Measurements from ENCODE around the gene CACNA1I. TPM values are rescaled to one million over a fixed set of nuclear protein-coding genes. Genes with fewer than 3 reads are reported as not detected.

CACNA1I gene
- total and polyA plus RNA-seq, 2 donors (not counting 1 experiment from before 2014, with no cell fraction given), result 0.07 to 0.25 TPM

DNA sequence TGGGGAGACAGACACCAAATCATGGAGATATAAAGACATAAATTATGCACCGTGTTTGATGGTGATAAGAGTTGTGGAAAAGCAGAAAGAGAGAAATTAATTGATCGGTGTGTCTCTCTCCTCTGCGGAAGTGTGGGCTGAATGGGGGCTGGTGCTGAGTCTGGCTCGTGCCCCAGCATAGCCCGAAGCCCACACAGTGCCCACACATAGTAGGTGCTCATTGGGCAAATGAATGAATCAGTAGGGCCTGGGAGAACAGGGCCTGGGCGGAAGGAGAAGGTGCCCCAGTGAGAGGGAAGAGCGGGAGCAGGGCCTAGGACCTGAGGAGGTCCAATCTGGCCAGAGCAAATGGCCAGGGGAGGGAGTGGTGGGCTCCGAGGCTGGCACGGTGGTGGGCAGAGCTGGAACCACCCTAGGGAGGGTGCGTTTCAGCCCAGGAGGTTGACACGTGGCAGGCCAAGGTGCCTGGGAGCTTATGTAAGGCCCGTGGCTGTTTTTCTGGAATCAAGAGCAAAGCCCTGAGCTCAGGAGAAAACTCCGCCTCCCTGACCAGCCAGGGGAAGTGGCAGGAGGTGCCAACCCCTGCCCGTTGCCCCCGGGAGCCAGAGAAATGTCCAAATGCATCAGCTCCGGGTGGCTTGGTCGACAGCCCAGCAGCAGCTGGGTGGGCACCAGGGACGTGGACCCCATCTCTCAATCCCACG, 2.1 kb upstream of the CACNA1I start:
- Mint-ChIP-seq H3K27me3 (peaks cover 7% of the 10 kb centered on the region), H3K4me1 (peaks cover 14% of the 10 kb centered on the region), H3K27ac (no peak overlapping the region), H3K4me3 (no peak overlapping the region), H3K9me3 (ENCODE audit: insufficient read depth) (peaks cover 6% of the 10 kb centered on the region)
- no peaks in the 10 kb centered on the region for H3K79me2 ChIP-seq (ENCODE audit: control insufficient read depth, insufficient read depth, low read length)
- DNase-seq (no peak), ATAC-seq (ENCODE audit: low read depth) (no peak)
- H3K36me3 ChIP-seq (replicated peaks in 1 of 2; ENCODE audit: control extremely low read depth in 1 of 2, control insufficient read depth in 1 of 2, extremely low read depth in 1 of 2, insufficient read depth in 2 of 2, low read length in 1 of 2), result no peaks in the 10 kb centered on the region
- H3K27me3 ChIP-seq (replicated peaks in 1 of 4; ENCODE audit: control extremely low read depth in 1 of 4, control insufficient read depth in 3 of 4, insufficient read depth in 4 of 4, low read length in 3 of 4), result peaks cover 0 to 3% (median 2%) of the 10 kb centered on the region in 4 experiments
- CTCF ChIA-PET, result no interaction called here
- no peaks in the 10 kb centered on the region for H4K20me1 ChIP-seq (ENCODE audit: control insufficient read depth, insufficient read depth, low read length, poor library complexity, severe bottlenecking)
- no peak overlapping the region for H3K4me2 ChIP-seq (replicated peaks; ENCODE audit: low read depth, low read length, poor library complexity, severe bottlenecking)
- POLR2A ChIA-PET, result no interaction called here
- 84% methylated on average over 18 of the region's 19 CpGs for WGBS (ENCODE audit: insufficient coverage)
- no peak overlapping the region for H3K4me3 ChIP-seq (ENCODE audit: control extremely low read depth in 1 of 5, extremely low read depth in 1 of 5, insufficient read depth in 1 of 5, low read depth in 2 of 5, low read length in 4 of 5)
- intact Hi-C loops (cut with micrococcal nuclease), result no loop called here
- peaks cover 9 to 10% of the 10 kb centered on the region in 2 donors for H3K4me1 ChIP-seq (ENCODE audit: control insufficient read depth in 2 of 2, insufficient read depth in 2 of 2, low read length in 2 of 2)
- H3K9ac ChIP-seq (ENCODE audit: low read length), result no peak overlapping the region
- TF ChIP-seq EZH2 (IDR thresholded peaks at IDR 0.05; ENCODE audit: borderline replicate concordance, insufficient read depth, low read depth, low read length, poor library complexity, severe bottlenecking), result no peak
- TF ChIP-seq, protein P1, sequence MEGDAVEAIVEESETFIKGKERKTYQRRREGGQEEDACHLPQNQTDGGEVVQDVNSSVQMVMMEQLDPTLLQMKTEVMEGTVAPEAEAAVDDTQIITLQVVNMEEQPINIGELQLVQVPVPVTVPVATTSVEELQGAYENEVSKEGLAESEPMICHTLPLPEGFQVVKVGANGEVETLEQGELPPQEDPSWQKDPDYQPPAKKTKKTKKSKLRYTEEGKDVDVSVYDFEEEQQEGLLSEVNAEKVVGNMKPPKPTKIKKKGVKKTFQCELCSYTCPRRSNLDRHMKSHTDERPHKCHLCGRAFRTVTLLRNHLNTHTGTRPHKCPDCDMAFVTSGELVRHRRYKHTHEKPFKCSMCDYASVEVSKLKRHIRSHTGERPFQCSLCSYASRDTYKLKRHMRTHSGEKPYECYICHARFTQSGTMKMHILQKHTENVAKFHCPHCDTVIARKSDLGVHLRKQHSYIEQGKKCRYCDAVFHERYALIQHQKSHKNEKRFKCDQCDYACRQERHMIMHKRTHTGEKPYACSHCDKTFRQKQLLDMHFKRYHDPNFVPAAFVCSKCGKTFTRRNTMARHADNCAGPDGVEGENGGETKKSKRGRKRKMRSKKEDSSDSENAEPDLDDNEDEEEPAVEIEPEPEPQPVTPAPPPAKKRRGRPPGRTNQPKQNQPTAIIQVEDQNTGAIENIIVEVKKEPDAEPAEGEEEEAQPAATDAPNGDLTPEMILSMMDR (IDR thresholded peaks at IDR 0.05), result no peak
- H3K27ac ChIP-seq (ENCODE audit: low read length in 2 of 2), result no peak overlapping the region
- H2AFZ ChIP-seq (ENCODE audit: insufficient read depth, low read depth, low read length, poor library complexity, severe bottlenecking), result no peak overlapping the region
- H3K9me3 ChIP-seq (ENCODE audit: control extremely low read depth in 1 of 3, control insufficient read depth in 2 of 3, insufficient read depth in 1 of 3, low read length in 2 of 3), result no peaks in the 10 kb centered on the region

DNA sequence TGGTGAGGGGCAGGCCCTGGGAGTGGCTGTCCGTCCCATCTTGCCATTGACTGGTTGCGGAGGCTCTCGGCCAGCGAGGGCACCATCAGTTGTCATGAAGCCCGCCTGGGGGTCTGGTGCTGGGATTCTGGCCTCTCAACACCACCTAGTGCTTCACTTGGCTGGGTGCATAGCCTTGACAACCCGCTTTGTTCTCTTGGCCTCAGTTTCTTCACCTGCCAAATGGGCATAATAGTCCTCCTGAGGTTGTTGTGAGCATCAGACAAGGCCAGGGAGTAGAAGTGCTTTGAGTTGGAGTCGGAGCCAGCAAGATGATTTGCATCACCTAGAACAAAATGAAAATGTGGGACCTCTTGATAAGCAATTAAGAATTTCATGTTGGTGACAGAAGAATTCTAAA, 1.5 kb upstream of the CACNA1I start:
- Histone ChIP-seq H3K4me2 (replicated peaks; ENCODE audit: low read depth, low read length, poor library complexity, severe bottlenecking) (no peak overlapping the region), H2AFZ (ENCODE audit: insufficient read depth, low read depth, low read length, poor library complexity, severe bottlenecking) (no peak overlapping the region), H3K27me3 (replicated peaks in 1 of 4; ENCODE audit: control extremely low read depth in 1 of 4, control insufficient read depth in 3 of 4, insufficient read depth in 4 of 4, low read length in 3 of 4) (peaks cover 0 to 3% (median 2%) of the 10 kb centered on the region in 4 experiments), H3K4me3 (ENCODE audit: control extremely low read depth in 1 of 5, extremely low read depth in 1 of 5, insufficient read depth in 1 of 5, low read depth in 2 of 5, low read length in 4 of 5) (no peak overlapping the region), H3K9me3 (ENCODE audit: control extremely low read depth in 1 of 3, control insufficient read depth in 2 of 3, insufficient read depth in 1 of 3, low read length in 2 of 3) (no peaks in the 10 kb centered on the region), H3K79me2 (ENCODE audit: control insufficient read depth, insufficient read depth, low read length) (no peaks in the 10 kb centered on the region), H3K36me3 (replicated peaks in 1 of 2; ENCODE audit: control extremely low read depth in 1 of 2, control insufficient read depth in 1 of 2, extremely low read depth in 1 of 2, insufficient read depth in 2 of 2, low read length in 1 of 2) (no peaks in the 10 kb centered on the region), H3K4me1 (ENCODE audit: control insufficient read depth in 2 of 2, insufficient read depth in 2 of 2, low read length in 2 of 2) (peaks cover 9 to 10% of the 10 kb centered on the region in 2 donors), H3K27ac (ENCODE audit: low read length in 2 of 2) (no peak overlapping the region), H3K9ac (ENCODE audit: low read length) (no peak overlapping the region), H4K20me1 (ENCODE audit: control insufficient read depth, insufficient read depth, low read length, poor library complexity, severe bottlenecking) (no peaks in the 10 kb centered on the region)
- no peak overlapping the region for H3K27ac Mint-ChIP-seq
- H3K27me3 Mint-ChIP-seq, result peaks cover 7% of the 10 kb centered on the region
- 100% methylated on average over 7 of the region's 7 CpGs for WGBS (ENCODE audit: insufficient coverage)
- H3K4me1 Mint-ChIP-seq, result peaks cover 14% of the 10 kb centered on the region
- no peak for ATAC-seq (ENCODE audit: low read depth)
- CTCF ChIA-PET, result no interaction called here
- intact Hi-C loops (cut with micrococcal nuclease), result no loop called here
- no peak for DNase-seq
- H3K9me3 Mint-ChIP-seq (ENCODE audit: insufficient read depth), result peaks cover 6% of the 10 kb centered on the region
- H3K4me3 Mint-ChIP-seq, result no peak overlapping the region
- TF ChIP-seq, protein P1 (IDR thresholded peaks at IDR 0.05), result no peak
- TF ChIP-seq EZH2 (IDR thresholded peaks at IDR 0.05; ENCODE audit: borderline replicate concordance, insufficient read depth, low read depth, low read length, poor library complexity, severe bottlenecking), result no peak
- POLR2A ChIA-PET, result no interaction called here

Measured in B cell (primary cell).